ENCODE measurements around the gene TCP11X1. TPM values are rescaled to one million over a fixed set of nuclear protein-coding genes. Genes with fewer than 3 reads are reported as not detected.

The TCP11X1 gene
- not detected in 2 replicates for total RNA-seq

GRCh38 chrX:102214986-102215385, at the start of gene TCP11X1:
Gene TCP11X1 (plus strand): TSS chrX:102215301.

GRCh38 chrX:102246893-102247292, 31.8 kb downstream of the TCP11X1 start, which contains the start of gene NXF2:
Gene NXF2 (plus strand): TSS chrX:102247167. CDS start chrX:102307079, 59,912 bp downstream.

Other genes starting within 250 kb of the TCP11X1 start
- not detected in 2 replicates for gene TCEAL2, start 89.6 kb upstream of the TCP11X1 start, total RNA-seq
- not detected in 2 replicates for gene TCEAL6, start 72.8 kb upstream of the TCP11X1 start, total RNA-seq
- 0.11 and 1.7 TPM in 2 replicates for gene BEX5, start 59.3 kb upstream of the TCP11X1 start, total RNA-seq
- gene NXF2, start 31.9 kb downstream of the TCP11X1 start, total RNA-seq, result not detected in 2 replicates
- gene NXF2B, start 224.7 kb downstream of the TCP11X1 start, total RNA-seq, result not detected in 2 replicates